Measurements from ENCODE around the gene NR6A1.

The NR6A1 gene

DNA sequence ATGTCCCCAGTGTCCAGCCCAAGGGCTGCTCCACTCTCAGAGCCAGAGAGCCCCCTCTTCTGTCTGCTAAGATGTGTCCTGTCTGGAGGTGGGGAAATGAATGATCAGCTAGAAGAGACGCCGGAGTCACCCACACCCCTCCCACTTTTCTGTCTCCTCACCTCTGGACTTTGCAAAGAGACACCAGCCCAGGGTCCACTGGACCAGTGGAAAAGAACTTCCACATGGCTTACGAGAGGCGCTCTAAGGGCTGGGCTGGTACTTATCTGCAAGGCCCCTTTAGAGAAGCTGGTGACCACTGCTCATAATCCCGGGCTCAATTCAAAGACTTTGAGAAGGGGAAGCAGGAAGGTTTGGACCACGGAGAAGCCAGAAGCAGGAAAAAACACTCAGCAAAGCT is 273.1 kb downstream of the NR6A1 start:
- H3K9ac ChIP-seq (ENCODE audit: low read length): no peak overlapping the region
- no peak overlapping the region for H2BK5ac ChIP-seq (ENCODE audit: low read length)
- H3K4me1 ChIP-seq (ENCODE audit: control insufficient read depth, low read depth, low read length): no peaks in the 10 kb centered on the region
- no peak overlapping the region for H3K27ac ChIP-seq (ENCODE audit: low read depth, low read length)
- no peak overlapping the region for H3K4me2 ChIP-seq (ENCODE audit: low read length)
- no peak overlapping the region for H3K4ac ChIP-seq (ENCODE audit: low read depth, low read length)
- H2AK5ac ChIP-seq (ENCODE audit: low read length): no peak overlapping the region
- H3K79me2 ChIP-seq (ENCODE audit: control insufficient read depth, insufficient read depth, low read length): no peaks in the 10 kb centered on the region
- no peak overlapping the region for H3K56ac ChIP-seq (ENCODE audit: low read length)
- H3K27me3 ChIP-seq (ENCODE audit: insufficient read depth, low read length, poor library complexity): peaks cover 8% of the 10 kb centered on the region
- no peak overlapping the region for H2BK15ac ChIP-seq (replicated peaks; ENCODE audit: low read depth)
- no peak for DNase-seq
- H2BK120ac ChIP-seq (ENCODE audit: low read depth, low read length): no peak overlapping the region
- WGBS (ENCODE audit: extremely low coverage, insufficient coverage, low lambda C conversion rate): no CpG with 5 or more reads among the region's 6 CpGs
- no peak overlapping the region for H4K5ac ChIP-seq (ENCODE audit: low read length)
- H3K23ac ChIP-seq (ENCODE audit: low read length): no peak overlapping the region
- H3K79me1 ChIP-seq (ENCODE audit: low read length): no peaks in the 10 kb centered on the region
- H4K8ac ChIP-seq (ENCODE audit: low read depth, low read length): no peak overlapping the region
- H3K4me3 ChIP-seq (ENCODE audit: low read length): no peak overlapping the region
- no peaks in the 10 kb centered on the region for H3K36me3 ChIP-seq (ENCODE audit: control insufficient read depth, insufficient read depth, low read length)
- no peak overlapping the region for H3K18ac ChIP-seq (ENCODE audit: low read length)

GRCh38 chr9:124497441-124497840 is 273.7 kb downstream of the NR6A1 start:
- H3K4me2 ChIP-seq (ENCODE audit: low read length): no peak overlapping the region
- no peak overlapping the region for H3K56ac ChIP-seq (ENCODE audit: low read length)
- H3K27ac ChIP-seq (ENCODE audit: low read depth, low read length): no peak overlapping the region
- no peaks in the 10 kb centered on the region for H3K4me1 ChIP-seq (ENCODE audit: control insufficient read depth, low read depth, low read length)
- H4K5ac ChIP-seq (ENCODE audit: low read length): no peak overlapping the region
- no peak overlapping the region for H3K23ac ChIP-seq (ENCODE audit: low read length)
- no peaks in the 10 kb centered on the region for H3K79me2 ChIP-seq (ENCODE audit: control insufficient read depth, insufficient read depth, low read length)
- no peak overlapping the region for H2BK15ac ChIP-seq (replicated peaks; ENCODE audit: low read depth)
- H3K27me3 ChIP-seq (ENCODE audit: insufficient read depth, low read length, poor library complexity): peaks cover 4% of the 10 kb centered on the region
- no peak overlapping the region for H2BK5ac ChIP-seq (ENCODE audit: low read length)
- no peaks in the 10 kb centered on the region for H3K36me3 ChIP-seq (ENCODE audit: control insufficient read depth, insufficient read depth, low read length)
- H3K18ac ChIP-seq (ENCODE audit: low read length): no peak overlapping the region
- no peak overlapping the region for H3K9ac ChIP-seq (ENCODE audit: low read length)
- no CpG with 5 or more reads among the region's 8 CpGs for WGBS (ENCODE audit: extremely low coverage, insufficient coverage, low lambda C conversion rate)
- H4K8ac ChIP-seq (ENCODE audit: low read depth, low read length): no peak overlapping the region
- no peak overlapping the region for H3K4ac ChIP-seq (ENCODE audit: low read depth, low read length)
- no peak overlapping the region for H2AK5ac ChIP-seq (ENCODE audit: low read length)
- DNase-seq: no peak
- H2BK120ac ChIP-seq (ENCODE audit: low read depth, low read length): no peak overlapping the region
- no peak overlapping the region for H3K4me3 ChIP-seq (ENCODE audit: low read length)
- H3K79me1 ChIP-seq (ENCODE audit: low read length): no peaks in the 10 kb centered on the region

DNA sequence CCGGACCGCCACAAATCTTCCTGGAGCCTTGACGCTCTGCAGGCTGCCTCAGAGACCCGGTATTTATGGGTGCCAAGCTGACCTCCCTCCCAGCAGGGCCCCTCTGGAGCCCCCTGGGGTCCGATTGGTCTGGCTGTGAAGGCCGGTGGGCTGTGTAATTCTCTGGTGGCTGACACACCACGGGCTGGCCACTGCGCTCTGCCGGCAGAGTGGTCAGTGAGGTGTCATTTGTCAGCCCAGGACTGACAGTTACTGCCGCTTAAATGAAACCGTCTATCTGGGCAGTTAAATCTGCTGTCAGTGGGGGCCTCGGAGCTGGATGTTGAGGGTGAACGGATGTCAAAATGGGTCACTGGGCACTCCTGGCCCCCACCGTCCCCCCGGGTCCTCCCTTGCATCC is 274.6 kb downstream of the NR6A1 start:
- Histone ChIP-seq H3K56ac (ENCODE audit: low read length) (no peak overlapping the region), H2AK5ac (ENCODE audit: low read length) (no peak overlapping the region), H3K9ac (ENCODE audit: low read length) (no peak overlapping the region), H3K27ac (ENCODE audit: low read depth, low read length) (no peak overlapping the region), H3K4me2 (ENCODE audit: low read length) (no peak overlapping the region), H3K79me1 (ENCODE audit: low read length) (no peaks in the 10 kb centered on the region), H4K5ac (ENCODE audit: low read length) (no peak overlapping the region), H3K4me3 (ENCODE audit: low read length) (no peak overlapping the region), H3K23ac (ENCODE audit: low read length) (no peak overlapping the region), H3K79me2 (ENCODE audit: control insufficient read depth, insufficient read depth, low read length) (no peaks in the 10 kb centered on the region), H2BK15ac (replicated peaks; ENCODE audit: low read depth) (no peak overlapping the region), H3K4ac (ENCODE audit: low read depth, low read length) (no peak overlapping the region), H3K27me3 (ENCODE audit: insufficient read depth, low read length, poor library complexity) (no peaks in the 10 kb centered on the region), H3K4me1 (ENCODE audit: control insufficient read depth, low read depth, low read length) (no peaks in the 10 kb centered on the region), H2BK120ac (ENCODE audit: low read depth, low read length) (no peak overlapping the region), H2BK5ac (ENCODE audit: low read length) (no peak overlapping the region), H3K36me3 (ENCODE audit: control insufficient read depth, insufficient read depth, low read length) (no peaks in the 10 kb centered on the region), H3K18ac (ENCODE audit: low read length) (no peak overlapping the region), H4K8ac (ENCODE audit: low read depth, low read length) (no peak overlapping the region)
- DNase-seq: no peak
- no CpG with 5 or more reads among the region's 15 CpGs for WGBS (ENCODE audit: extremely low coverage, insufficient coverage, low lambda C conversion rate)

- no CpG with 5 or more reads among the region's 3 CpGs for WGBS (ENCODE audit: extremely low coverage, insufficient coverage, low lambda C conversion rate)
- Histone ChIP-seq H3K4me2 (ENCODE audit: low read length) (no peak overlapping the region), H3K4me1 (ENCODE audit: control insufficient read depth, low read depth, low read length) (no peaks in the 10 kb centered on the region), H4K5ac (ENCODE audit: low read length) (no peak overlapping the region), H3K56ac (ENCODE audit: low read length) (no peak overlapping the region), H2AK5ac (ENCODE audit: low read length) (no peak overlapping the region), H4K8ac (ENCODE audit: low read depth, low read length) (no peak overlapping the region), H3K4ac (ENCODE audit: low read depth, low read length) (no peak overlapping the region), H2BK5ac (ENCODE audit: low read length) (no peak overlapping the region), H3K36me3 (ENCODE audit: control insufficient read depth, insufficient read depth, low read length) (no peaks in the 10 kb centered on the region), H3K23ac (ENCODE audit: low read length) (no peak overlapping the region), H3K79me1 (ENCODE audit: low read length) (no peaks in the 10 kb centered on the region), H3K79me2 (ENCODE audit: control insufficient read depth, insufficient read depth, low read length) (no peaks in the 10 kb centered on the region), H3K27ac (ENCODE audit: low read depth, low read length) (no peak overlapping the region), H3K9ac (ENCODE audit: low read length) (no peak overlapping the region), H3K27me3 (ENCODE audit: insufficient read depth, low read length, poor library complexity) (no peaks in the 10 kb centered on the region), H3K4me3 (ENCODE audit: low read length) (no peak overlapping the region), H2BK15ac (replicated peaks; ENCODE audit: low read depth) (no peak overlapping the region), H2BK120ac (ENCODE audit: low read depth, low read length) (no peak overlapping the region), H3K18ac (ENCODE audit: low read length) (no peak overlapping the region)
- DNase-seq: no peak
Measured at GRCh38 chr9:124496075-124496449, 275.0 kb downstream of the NR6A1 start.

GRCh38 chr9:124495126-124496074 is 275.7 kb downstream of the NR6A1 start:
- H3K4ac ChIP-seq (ENCODE audit: low read depth, low read length): no peak overlapping the region
- no peak for DNase-seq
- no peak overlapping the region for H2BK5ac ChIP-seq (ENCODE audit: low read length)
- no peak overlapping the region for H2BK15ac ChIP-seq (replicated peaks; ENCODE audit: low read depth)
- no peak overlapping the region for H3K56ac ChIP-seq (ENCODE audit: low read length)
- no peak overlapping the region for H3K4me2 ChIP-seq (ENCODE audit: low read length)
- H4K8ac ChIP-seq (ENCODE audit: low read depth, low read length): no peak overlapping the region
- no peaks in the 10 kb centered on the region for H3K27me3 ChIP-seq (ENCODE audit: insufficient read depth, low read length, poor library complexity)
- no peaks in the 10 kb centered on the region for H3K79me1 ChIP-seq (ENCODE audit: low read length)
- H3K4me3 ChIP-seq (ENCODE audit: low read length): no peak overlapping the region
- no peak overlapping the region for H3K27ac ChIP-seq (ENCODE audit: low read depth, low read length)
- H3K36me3 ChIP-seq (ENCODE audit: control insufficient read depth, insufficient read depth, low read length): no peaks in the 10 kb centered on the region
- no peaks in the 10 kb centered on the region for H3K79me2 ChIP-seq (ENCODE audit: control insufficient read depth, insufficient read depth, low read length)
- H3K23ac ChIP-seq (ENCODE audit: low read length): no peak overlapping the region
- no peak overlapping the region for H3K9ac ChIP-seq (ENCODE audit: low read length)
- H2BK120ac ChIP-seq (ENCODE audit: low read depth, low read length): no peak overlapping the region
- no peak overlapping the region for H3K18ac ChIP-seq (ENCODE audit: low read length)
- no peak overlapping the region for H2AK5ac ChIP-seq (ENCODE audit: low read length)
- H3K4me1 ChIP-seq (ENCODE audit: control insufficient read depth, low read depth, low read length): no peaks in the 10 kb centered on the region
- WGBS (ENCODE audit: extremely low coverage, insufficient coverage, low lambda C conversion rate): no CpG with 5 or more reads among the region's 31 CpGs
- no peak overlapping the region for H4K5ac ChIP-seq (ENCODE audit: low read length)

Measured in mesendoderm (in vitro differentiated cells).